Activated T-helper 1 cell treated with anti-CD3 and anti-CD28 coated beads, Interleukin-12 subunit alpha, Interleukin-12 subunit beta, Interleukin-2, Interleukin-4 antibody, amounts not matched to agents 30 ng/mL and 10 ng/mL and 1 ng/mL, durations not matched to agents 14 hours and 24 hours and 36 hours (primary cell): ENCODE measurements around the gene AP5S1. TPM values are rescaled to one million over a fixed set of nuclear protein-coding genes. Genes with fewer than 3 reads are reported as not detected.

Experiments
- DNase-seq: peaks from one replicate; pipeline ENCODE4 v3.0.0; 2021; ENCODE audit warnings: low spot score
- H3K27ac Mint-ChIP-seq: one replicate; pipeline ENCODE4 v1.8.0; 2021; ENCODE audit warnings: mild to moderate bottlenecking, mixed read lengths
- H3K27me3 Mint-ChIP-seq: one replicate; pipeline ENCODE4 v1.8.0; 2022; ENCODE audit warnings: mild to moderate bottlenecking, moderate library complexity, mixed read lengths; ENCODE audit not compliant: insufficient read depth
- H3K36me3 Mint-ChIP-seq: one replicate; pipeline ENCODE4 v1.8.0; 2021; ENCODE audit warnings: low read depth, mixed read lengths
- H3K4me1 Mint-ChIP-seq: one replicate; pipeline ENCODE4 v1.8.0; 2021; ENCODE audit warnings: low read depth, mixed read lengths
- H3K4me3 Mint-ChIP-seq: one replicate; pipeline ENCODE4 v1.8.0; 2021; ENCODE audit warnings: mild to moderate bottlenecking, moderate library complexity, mixed read lengths
- H3K9me3 Mint-ChIP-seq: one replicate; pipeline ENCODE4 v1.8.0; 2021; ENCODE audit warnings: mixed read lengths
- intact Hi-C: fragments of 100-400 bp; cut with micrococcal nuclease; formaldehyde crosslinking; loops from one replicate; pipeline ENCODE4 v1.15.1; 2024
- total RNA-seq: library from RNA; stranded (reverse); gene quantifications from 2 replicates; pipeline ENCODE4 v1.2.3, GENCODE V29; 2022

Gene AP5S1
- total RNA-seq, 1 donor from 2014 or later = 15.0 TPM

GRCh38 chr20:3804254-3804751 lies 16.0 kb upstream of the AP5S1 start:
- DNase-seq = no peak
- H3K4me1 Mint-ChIP-seq = peaks cover 51% of the 10 kb centered on the region
- no peaks in the 10 kb centered on the region for H3K27me3 Mint-ChIP-seq
- no peak overlapping the region for H3K4me3 Mint-ChIP-seq
- H3K36me3 Mint-ChIP-seq = peaks cover 56% of the 10 kb centered on the region
- peak overlapping the region; percentile 52 for H3K27ac Mint-ChIP-seq
- H3K9me3 Mint-ChIP-seq = no peaks in the 10 kb centered on the region
- intact Hi-C loops = no loop called here

GRCh38 chr20:3804781-3805180 lies 15.6 kb upstream of the AP5S1 start:
- H3K9me3 Mint-ChIP-seq = no peaks in the 10 kb centered on the region
- H3K27ac Mint-ChIP-seq = no peak overlapping the region
- peaks cover 55% of the 10 kb centered on the region for H3K36me3 Mint-ChIP-seq
- DNase-seq = no peak
- H3K4me1 Mint-ChIP-seq = peaks cover 47% of the 10 kb centered on the region
- intact Hi-C loops = no loop called here
- no peak overlapping the region for H3K4me3 Mint-ChIP-seq
- no peaks in the 10 kb centered on the region for H3K27me3 Mint-ChIP-seq

- intact Hi-C loops = no loop called here
- H3K27ac Mint-ChIP-seq = peak overlapping the region; percentile 58
Observed at GRCh38 chr20:3808544-3808943, 11.8 kb upstream of the AP5S1 start.

DNA sequence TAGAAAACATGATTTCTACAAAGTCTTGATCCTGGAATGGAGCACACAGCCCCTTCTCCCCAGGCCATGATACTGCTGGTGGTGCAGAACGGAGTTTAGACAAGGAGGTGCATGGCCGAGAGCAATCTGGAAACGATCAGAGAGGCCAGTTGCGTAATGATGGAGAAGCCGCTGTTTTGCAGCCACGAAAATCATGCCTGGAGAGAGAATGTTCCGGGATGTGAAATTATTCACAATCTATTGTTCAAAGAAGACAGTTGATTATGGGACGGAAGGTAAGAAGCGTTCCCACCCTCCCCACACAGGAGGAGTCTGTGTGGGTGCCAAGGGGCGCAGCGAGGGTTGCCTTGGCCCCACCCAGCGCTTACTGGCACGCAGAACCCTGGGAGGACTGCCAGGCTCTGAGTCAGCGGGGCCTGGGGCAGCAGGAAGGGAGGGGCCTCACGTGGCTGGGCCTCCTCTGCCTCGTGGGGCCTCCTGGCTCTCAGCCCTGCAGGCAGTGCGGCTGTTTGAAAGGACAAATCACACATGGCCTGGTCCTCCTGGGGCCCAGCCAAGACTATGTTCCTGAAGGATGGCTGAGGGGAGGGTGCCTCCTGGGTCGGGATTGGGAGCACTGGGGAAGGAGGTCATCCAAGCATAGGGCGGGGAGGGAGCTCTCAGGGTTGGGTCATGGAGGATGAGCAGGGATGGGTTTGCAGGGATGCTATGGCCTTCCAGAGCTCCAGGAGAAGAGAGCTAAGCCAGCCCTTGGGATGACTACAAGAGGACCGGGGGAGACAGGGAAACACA lies 8.7 kb upstream of the AP5S1 start:
- peaks cover 65% of the 10 kb centered on the region for H3K4me1 Mint-ChIP-seq
- H3K27me3 Mint-ChIP-seq = no peaks in the 10 kb centered on the region
- H3K4me3 Mint-ChIP-seq = peak overlapping the region; percentile 75
- H3K36me3 Mint-ChIP-seq = peaks cover 15% of the 10 kb centered on the region
- peak overlapping the region; percentile 92 for H3K27ac Mint-ChIP-seq
- intact Hi-C loops = loop anchor here (1.0 to 10.0 kb wide), 6 partner anchors 9 to 1287 kb away; partner anchors contain the start of genes AP5S1, ATRN and CENPB
- peak; percentile 77 for DNase-seq
- no peaks in the 10 kb centered on the region for H3K9me3 Mint-ChIP-seq

More at GRCh38 chr20:3808544-3808943, 11.8 kb upstream of the AP5S1 start:
- DNase-seq = no peak
- Mint-ChIP-seq H3K36me3 (peaks cover 37% of the 10 kb centered on the region), H3K27me3 (no peaks in the 10 kb centered on the region), H3K4me1 (peaks cover 60% of the 10 kb centered on the region), H3K9me3 (no peaks in the 10 kb centered on the region), H3K4me3 (no peak overlapping the region)

GRCh38 chr20:3812259-3812681 lies 8.1 kb upstream of the AP5S1 start:
- H3K36me3 Mint-ChIP-seq = peaks cover 9% of the 10 kb centered on the region

DNA sequence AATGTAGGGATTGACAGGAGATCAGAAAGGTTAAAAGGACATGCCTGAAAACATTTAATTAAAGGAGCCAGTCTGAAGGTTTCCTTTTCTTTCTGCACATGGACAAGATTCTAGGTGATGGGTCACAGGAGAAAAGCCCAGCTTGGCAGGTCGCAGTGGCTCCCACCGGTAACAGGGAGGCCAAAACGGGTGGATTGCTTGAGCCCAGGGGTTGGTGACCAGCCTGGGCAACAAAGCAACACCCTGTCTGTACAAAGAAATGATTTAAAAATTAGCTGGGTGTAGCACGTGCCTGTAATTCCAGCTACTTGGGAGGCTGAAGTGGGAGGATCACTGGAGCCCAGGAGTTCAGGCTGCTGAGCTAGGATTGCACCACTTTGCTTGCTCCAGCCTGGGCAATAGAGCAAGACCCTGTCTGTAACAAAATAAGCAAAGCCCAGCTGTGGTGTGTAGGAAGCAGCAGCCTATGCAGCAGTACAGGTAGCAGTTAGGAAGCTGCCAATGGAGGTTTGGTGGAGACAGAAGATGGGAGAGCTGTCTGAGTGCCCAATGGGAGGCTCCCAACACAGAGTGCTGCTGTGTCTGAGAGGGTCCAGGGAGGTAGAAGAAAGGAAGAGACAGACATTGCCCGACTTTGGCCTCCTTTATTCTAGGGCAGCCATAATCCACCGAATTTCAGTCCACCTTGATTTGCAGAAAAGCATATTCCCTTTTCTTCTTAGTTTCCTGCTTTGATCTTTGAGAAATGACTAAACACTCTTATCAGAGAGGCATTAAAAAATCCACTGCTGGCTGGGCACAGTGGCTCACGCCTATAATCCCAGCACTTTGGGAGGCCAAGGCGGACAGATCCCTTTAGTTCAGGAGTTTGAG lies 7.1 kb upstream of the AP5S1 start:
- H3K4me1 Mint-ChIP-seq = peaks cover 61% of the 10 kb centered on the region
- H3K9me3 Mint-ChIP-seq = no peaks in the 10 kb centered on the region
- intact Hi-C loops = loop anchor here (10.0 kb wide), 2 partner anchors 338 to 1288 kb away; partner anchors contain the start of gene ATRN
- DNase-seq = no peak
- peaks cover 6% of the 10 kb centered on the region for H3K36me3 Mint-ChIP-seq
- H3K27me3 Mint-ChIP-seq = no peaks in the 10 kb centered on the region
- no peak overlapping the region for H3K4me3 Mint-ChIP-seq
- no peak overlapping the region for H3K27ac Mint-ChIP-seq

More at GRCh38 chr20:3812259-3812681, 8.1 kb upstream of the AP5S1 start:
- peak overlapping the region; percentile 75 for H3K4me3 Mint-ChIP-seq
- H3K27ac Mint-ChIP-seq = peak overlapping the region; percentile 92
- no peaks in the 10 kb centered on the region for H3K9me3 Mint-ChIP-seq
- H3K27me3 Mint-ChIP-seq = no peaks in the 10 kb centered on the region
- peaks cover 61% of the 10 kb centered on the region for H3K4me1 Mint-ChIP-seq
- DNase-seq = no peak
- intact Hi-C loops = loop anchor here (10.0 kb wide), 2 partner anchors 337 to 1287 kb away; partner anchors contain the start of gene ATRN

DNA sequence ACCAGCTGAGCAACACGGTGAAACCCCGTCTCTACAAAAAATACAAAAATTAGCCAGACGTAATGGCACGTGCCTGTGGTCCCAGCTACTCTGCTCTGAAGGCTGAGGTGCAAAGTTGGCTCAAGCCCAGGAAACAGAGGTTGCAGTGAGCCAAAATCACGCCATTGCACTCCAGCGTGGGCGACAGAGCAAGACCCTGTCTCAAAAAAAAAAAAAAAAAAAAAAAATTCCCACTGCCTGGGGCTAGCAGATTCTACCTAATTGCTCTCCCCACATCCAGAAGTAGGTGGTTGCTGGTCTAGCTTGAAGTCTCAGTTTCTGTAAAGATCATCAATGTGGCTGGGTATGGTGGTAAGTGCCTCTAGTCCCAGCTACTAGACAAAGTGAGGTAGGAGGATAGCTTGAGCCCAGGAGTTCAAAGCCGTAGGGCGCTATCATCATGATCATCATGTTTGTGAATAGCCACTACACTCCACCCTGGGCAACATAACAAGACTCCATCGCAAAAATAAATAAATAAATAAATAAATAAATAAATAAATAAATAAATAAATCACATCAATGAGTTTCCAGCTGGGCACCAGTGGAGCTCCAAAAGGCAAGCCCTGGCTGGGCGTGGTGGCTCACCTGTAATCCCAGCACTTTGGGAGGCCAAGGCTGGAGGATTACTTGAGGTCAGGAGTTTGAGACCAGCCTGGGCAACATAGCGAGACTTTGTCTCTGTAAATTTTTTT lies 6.3 kb upstream of the AP5S1 start:
- DNase-seq = no peak
- Mint-ChIP-seq H3K9me3 (no peaks in the 10 kb centered on the region), H3K36me3 (peaks cover 6% of the 10 kb centered on the region), H3K4me3 (no peak overlapping the region), H3K4me1 (peaks cover 69% of the 10 kb centered on the region), H3K27ac (no peak overlapping the region), H3K27me3 (no peaks in the 10 kb centered on the region)
- intact Hi-C loops = loop anchor here (10.0 kb wide), 2 partner anchors 339 to 1289 kb away; partner anchors contain the start of gene ATRN

GRCh38 chr20:3814928-3815495 lies 5.3 kb upstream of the AP5S1 start:
- Mint-ChIP-seq H3K36me3 (peaks cover 6% of the 10 kb centered on the region), H3K9me3 (no peaks in the 10 kb centered on the region), H3K4me3 (peak overlapping the region; percentile 33), H3K27ac (no peak overlapping the region), H3K27me3 (no peaks in the 10 kb centered on the region), H3K4me1 (peaks cover 76% of the 10 kb centered on the region)
- DNase-seq = no peak
- intact Hi-C loops = loop anchor here (10.0 kb wide), 2 partner anchors 340 to 1290 kb away; partner anchors contain the start of gene ATRN

DNA sequence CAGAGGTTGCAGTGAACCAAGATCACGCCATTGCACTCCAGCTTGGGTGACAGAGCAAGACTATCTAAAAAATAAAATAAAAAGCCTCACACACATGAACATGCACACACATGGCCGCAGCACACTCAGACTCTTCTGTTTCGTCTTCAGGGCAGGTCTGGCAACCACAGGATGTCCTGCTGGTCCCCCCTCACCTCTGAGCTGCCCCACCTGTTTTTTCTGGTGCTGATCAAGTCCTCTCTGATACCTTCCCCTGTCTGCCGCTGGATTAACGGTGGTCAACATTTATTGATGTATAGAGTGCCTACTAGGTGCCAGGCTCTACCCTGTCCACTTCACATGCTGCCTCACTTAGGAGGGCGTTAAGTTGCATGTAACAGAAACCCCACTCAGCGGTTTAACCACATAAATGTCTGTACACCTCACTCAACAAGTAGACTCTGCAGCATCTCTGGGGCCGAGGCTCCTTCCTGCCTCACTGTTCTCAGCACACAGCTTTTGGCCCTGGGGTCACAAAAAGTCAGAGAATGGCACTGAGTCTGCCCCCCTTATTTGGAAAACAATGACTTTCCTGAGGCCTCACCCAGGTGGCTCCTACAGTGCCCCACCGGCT lies 4.5 kb upstream of the AP5S1 start:
- H3K27ac Mint-ChIP-seq = peak overlapping the region; percentile 79
- no peaks in the 10 kb centered on the region for H3K27me3 Mint-ChIP-seq
- peaks cover 71% of the 10 kb centered on the region for H3K4me1 Mint-ChIP-seq
- DNase-seq = no peak
- no peaks in the 10 kb centered on the region for H3K9me3 Mint-ChIP-seq
- H3K4me3 Mint-ChIP-seq = peak overlapping the region; percentile 60
- H3K36me3 Mint-ChIP-seq = peaks cover 6% of the 10 kb centered on the region
- intact Hi-C loops = loop anchor here (10.0 kb wide), 2 partner anchors 341 to 1291 kb away; partner anchors contain the start of gene ATRN

DNA sequence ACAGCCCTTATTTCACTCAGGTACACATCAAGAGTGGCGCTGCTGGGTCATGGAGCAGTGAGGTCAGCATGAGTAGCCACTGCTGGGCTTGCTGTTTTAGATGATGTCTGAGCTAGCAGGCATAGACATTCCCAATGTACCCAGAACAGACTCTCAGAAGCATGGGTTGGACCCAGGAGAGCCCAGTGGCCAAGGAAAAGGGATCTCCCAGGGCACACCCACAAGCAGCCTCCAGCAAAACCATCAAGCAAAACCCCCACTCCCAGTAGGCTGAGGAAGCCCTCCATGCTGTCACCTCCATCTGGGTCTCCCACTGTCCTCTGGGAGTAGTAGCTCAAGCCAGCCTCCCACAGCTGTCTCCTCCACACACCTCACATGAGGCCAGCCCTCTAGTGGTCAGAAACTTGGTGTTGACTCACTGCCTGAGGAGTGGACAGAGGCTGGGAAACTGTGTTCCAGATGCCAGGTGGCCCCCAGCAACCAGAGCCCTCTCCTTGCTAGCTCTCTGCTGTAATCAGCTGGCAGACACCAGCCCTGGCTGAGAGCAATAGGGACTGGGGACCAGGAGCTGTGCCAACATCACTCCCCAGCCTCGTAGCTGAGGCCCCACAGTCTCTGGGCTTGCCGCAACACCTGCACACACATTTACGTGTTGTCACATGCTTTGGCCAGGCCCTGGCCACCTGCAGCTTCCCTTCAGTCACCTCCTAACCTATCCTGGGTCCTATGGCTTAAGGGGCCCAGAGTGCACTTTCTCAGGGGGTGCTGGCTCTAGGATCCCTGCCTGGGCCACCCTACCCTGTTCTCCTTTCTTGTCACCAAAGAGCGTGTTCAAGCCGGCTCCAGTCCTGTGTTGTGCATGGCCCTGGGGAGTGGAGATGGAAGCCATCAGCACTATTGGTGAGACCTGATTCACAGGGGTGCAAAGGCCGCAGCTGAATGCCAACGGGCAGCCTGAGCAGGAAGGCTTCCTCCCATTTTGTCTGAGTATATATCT lies 1.9 kb upstream of the AP5S1 start:
- Mint-ChIP-seq H3K4me3 (peak overlapping the region; percentile 42), H3K9me3 (no peaks in the 10 kb centered on the region), H3K36me3 (peaks cover 5% of the 10 kb centered on the region), H3K27me3 (no peaks in the 10 kb centered on the region), H3K27ac (peak overlapping the region; percentile 86), H3K4me1 (peaks cover 53% of the 10 kb centered on the region)
- no peak for DNase-seq
- intact Hi-C loops = loop anchor here (10.0 kb wide), 2 partner anchors 344 to 1294 kb away; partner anchors contain the start of gene ATRN
